NCI-H2196 treated with DMSO at 0.1 percent for 48 hours (cell line): Measurements from ENCODE around the gene RFTN1.
"Not testable (repeated sequence)": the region's sequence is repeated elsewhere in the genome, so short reads cannot be mapped to it uniquely, and the experiment has no call there.

Experiments
- DNase-seq: peaks from one replicate; lab custom pipeline; 2025; ENCODE audit not compliant: unreplicated experiment; lab: John Stamatoyannopoulos, UW

Gene RFTN1

DNA sequence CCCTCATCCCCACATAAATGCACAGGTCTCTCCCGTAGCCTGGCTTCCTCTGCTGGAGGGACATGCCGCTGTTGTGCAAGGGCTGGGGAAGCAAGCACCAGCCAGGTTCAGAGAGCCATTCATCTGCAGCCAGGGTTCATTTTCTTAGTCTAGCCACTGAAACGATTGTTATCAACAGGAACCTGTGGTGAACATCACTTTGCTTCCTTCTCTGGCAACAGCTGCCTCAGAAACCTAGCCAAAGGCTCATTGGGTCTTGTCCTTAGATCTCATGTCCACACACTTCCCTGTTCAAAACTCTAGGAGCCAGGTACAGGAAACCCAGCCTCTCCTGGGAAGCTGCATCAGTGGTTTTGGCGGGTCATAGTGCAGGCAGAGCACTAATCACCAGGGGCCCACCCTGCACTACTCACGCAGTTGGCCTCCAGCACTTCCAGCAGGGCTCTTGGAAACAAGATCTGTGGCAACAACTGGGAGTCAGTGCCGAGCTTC, 201.5 kb downstream of the RFTN1 start:
- DNase-seq, result no peak

DNA sequence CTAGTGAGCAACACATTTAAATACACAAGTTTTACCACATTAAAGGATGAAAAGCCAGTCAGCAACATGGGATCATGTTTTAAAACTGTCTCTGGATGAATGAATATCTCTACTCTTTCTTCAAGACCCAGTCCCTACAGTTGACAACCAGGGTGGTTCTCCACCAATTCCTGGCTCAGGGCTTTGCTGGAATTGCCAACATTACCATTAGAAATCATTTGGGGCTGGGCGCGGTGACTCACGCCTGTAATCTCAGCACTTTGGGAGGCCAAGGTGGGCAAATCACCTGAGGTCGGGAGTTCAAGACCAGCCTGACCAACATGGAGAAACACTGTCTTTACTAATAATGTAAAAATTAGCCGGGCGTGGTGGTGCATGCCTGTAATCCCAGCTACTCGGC, 203.0 kb downstream of the RFTN1 start:
- not testable (repeated sequence) for DNase-seq

DNA sequence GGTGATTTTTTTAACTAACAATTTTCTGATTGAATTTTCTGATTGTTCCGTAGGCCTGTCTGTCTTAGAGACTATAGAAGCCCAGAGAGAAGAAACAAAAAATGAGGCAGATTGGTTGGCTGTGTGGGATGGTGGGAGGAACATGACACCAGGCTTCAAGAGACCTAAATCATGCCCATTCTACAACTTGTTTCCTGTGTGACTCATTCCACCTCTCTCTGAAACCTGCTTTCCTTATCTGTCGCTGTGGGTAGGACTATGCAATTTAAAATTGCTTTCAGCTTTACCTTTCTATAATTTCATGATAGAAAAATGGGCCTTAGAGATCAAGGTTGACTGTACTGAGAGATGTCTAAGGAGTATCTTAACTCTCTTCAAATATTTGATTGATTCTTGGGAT, 203.9 kb downstream of the RFTN1 start:
- no peak for DNase-seq

DNA sequence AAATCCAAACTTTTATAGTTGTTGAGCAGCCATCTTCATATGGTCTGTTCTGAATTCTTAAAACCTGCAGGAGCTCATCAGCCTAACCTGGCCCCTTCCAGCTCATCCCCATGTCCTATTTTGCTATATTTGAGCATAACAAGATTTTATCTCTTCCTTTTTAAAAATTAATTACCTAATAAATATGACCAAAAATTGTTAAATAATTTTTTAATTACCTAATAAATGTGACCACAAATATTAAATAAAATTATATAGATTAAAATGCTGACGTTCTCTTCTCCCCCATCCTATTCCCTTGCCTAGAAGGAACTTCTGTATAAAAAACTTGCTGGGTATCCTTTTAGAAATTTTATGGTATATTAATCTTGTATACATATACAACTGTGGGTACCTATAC, 204.8 kb downstream of the RFTN1 start:
- DNase-seq, result no peak

DNA sequence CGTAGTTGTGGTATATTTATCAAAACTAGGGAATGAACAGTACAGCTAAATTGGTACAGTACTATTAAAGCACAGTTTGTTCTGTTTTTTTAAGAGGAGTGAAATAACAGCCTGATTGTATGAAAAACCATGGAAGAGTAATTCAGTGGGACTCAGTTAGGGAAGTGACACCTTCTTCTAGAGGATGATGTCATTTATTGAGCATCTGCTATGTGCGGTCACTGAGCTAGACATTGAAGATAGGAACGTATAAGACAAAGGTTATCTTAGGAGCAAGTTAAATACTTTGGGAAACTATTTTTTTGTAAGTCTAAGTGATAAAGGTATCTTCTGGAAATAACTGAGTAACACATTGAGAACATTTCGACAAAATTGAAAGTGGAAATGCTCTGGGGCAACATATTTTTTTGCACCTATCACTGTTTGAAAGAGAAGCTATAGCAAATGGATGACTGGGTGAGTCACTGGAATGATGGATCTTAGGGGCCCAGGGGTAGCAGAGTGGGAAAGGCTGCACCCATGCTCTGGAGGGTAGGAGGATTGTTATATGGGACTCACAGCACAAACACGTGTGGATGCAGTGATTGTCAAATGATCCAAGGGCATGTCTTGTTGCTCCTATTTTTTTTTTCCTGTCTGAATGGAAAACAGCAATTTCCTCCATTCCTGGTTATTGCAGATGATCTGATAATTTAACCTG, 205.5 kb downstream of the RFTN1 start:
- no peak for DNase-seq

DNA sequence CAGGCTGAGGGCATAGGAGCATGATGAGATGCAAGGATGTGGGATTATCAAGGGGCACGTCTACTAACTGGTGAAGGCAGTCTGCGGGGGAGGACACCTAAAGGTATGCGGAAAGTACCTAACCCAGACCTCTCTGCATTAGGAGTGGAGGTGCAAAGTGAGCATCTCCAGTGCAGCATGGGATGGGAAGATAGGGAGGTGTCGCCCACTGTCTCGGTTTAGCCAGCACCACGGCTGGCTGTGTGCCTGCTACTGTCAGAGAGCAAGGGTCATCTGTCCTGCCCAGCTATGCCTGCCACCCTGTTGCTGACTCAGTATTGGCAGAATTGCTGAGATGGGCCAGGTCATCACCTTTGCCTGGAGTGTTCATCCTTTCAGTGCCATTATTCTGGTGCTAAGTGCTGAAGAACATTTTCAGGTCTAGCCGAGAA, 208.4 kb downstream of the RFTN1 start:
- DNase-seq, result no peak

DNA sequence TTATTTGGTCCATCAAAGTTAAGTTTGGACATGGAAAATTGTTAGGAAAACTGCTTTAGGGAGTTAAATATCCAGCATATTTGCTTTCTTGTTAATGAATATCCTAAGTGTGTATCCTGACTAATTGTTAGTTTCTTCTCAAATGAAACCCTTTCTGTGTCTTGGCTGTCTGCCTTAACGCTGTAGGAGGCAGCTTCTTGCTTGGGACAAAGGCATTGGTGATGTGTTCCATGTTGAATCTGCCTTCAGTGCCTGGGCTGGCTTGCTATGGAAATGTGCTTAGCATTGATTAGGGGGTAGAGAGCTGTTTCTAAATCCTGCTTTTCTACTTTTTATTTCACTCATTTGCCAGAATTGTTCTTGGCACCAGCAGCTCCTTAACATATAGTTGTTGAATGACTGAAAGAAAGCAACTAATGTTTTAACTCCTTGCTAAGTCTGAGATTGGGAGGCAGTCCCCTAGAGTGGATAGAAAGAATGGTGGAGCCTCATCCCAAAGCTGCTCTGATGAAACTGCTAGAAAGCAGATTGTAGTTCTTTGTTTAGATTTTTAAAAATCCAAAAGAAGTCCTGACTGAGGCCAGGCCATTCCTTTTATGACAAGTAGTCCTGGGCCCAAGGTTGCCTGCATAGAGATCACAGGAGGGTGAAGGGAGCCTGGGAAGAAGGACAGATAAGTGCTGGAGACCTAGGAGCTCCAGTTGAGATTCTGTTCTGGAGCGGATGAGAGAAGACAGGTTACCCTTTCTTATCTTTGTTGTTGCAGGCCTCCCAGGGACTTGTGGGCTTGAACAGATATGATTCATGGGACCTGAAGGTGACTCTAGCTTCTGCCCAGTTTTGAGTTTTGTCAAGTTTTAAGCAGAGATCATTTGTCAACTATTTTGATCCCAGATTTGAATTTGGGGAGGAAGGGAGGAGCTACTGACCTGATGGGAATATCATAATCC, 209.2 kb downstream of the RFTN1 start:
- no peak for DNase-seq

DNA sequence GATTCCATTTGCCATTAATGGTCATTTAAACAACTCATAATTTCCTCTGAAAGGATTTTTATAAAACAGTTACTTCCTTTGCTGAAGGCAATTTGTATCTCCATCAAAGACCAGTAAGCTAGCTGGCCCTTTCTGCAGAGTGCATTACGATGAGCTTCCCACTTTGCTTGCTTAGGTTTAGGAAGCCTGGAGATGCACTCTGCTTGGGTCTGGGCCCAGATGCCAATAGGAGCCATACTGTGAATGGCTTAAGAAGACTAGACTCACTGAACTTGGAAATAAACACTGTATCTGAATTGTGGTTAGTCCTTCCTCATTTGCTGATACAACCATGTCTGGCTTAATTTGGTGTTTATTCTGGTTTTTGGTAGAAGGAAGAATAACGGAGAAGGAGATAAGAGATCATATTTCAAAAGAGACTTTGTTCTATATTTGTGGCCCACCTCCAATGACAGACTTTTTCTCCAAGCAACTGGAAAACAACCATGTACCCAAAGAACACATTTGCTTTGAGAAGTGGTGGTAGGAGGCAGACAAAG, 210.4 kb downstream of the RFTN1 start:
- DNase-seq, result no peak

DNA sequence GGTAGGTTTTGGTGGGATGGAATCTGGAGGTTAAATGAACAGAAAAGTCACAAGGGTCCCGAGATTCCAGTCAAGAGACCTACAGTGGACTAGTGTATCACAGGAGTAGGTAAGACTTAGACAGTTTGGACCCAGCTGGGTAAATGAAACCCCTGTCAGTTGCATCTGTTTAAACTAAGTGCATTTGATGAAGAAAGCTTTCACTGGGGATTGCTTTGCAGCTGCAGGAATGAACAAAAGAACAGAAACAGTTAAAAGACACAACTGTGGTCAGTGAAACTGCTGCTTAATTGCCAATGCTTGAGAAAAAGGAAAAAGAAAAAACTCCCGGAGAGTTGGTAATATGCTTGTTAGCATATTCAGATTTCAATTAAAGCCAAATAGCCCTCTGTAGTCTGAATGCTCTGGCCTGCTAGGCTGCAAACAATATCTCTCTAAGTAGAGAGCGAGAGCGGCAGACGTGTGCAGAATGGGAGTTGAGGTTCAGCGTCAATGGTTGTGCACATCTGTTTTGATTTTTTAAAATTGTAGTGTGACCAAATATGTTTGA, 211.3 kb downstream of the RFTN1 start:
- DNase-seq, result no peak

DNA sequence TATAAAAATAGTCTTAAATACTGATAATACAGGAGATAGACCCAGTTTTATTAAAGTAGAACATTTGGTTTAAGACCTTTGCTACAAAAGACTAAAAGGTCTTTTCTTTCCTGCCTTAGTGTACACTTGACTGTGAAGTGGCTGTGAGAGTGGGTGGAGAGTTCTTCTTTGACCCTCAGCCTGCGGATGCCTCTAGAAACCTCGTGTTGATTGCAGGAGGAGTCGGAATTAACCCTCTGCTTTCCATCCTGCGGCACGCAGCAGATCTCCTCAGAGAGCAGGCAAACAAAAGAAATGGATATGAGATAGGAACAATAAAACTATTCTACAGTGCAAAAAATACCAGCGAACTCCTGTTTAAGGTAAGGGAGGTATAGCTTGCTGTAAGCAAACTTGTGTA, 212.0 kb downstream of the RFTN1 start:
- no peak for DNase-seq

DNA sequence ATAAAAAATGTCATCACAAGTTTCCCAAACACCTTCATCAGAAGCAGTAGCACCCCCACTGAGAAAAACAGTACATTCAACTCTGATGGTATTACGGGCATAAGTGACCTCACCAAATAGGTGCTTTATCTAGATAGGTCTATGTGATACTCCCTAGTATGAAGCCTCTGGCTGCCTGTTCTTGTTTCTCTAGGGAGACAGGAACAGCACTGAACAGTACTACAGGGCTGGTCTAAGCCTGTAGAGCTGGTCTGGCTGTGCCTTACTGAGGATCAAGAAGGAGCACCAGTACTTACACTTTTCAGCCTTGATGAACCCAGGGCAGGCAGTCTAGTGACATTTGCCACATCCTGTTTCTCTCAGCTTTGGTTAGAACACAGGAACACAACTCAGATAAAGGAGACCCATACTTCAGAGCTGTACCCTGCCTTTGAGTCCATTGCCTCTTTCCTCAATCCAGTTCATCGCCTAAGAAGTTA, 212.6 kb downstream of the RFTN1 start:
- no peak for DNase-seq

DNA sequence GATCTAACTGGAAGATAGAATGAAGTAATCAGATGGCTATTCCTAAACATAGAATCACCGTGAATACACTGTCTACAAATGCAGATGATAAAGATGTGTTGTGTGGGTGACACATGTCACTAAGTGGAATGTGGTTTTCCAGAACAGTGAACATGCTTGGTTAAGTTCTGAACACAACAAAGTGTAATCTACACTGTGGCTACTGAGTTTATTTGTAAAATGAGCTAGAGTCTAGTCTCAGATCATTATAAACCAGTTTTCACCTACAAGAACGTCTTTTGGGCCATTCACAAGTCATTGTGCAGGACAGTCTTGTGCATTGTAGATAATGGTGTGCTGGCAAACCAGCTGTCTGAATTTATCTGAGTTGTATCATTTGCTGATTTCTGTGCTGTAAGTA, 213.2 kb downstream of the RFTN1 start:
- DNase-seq, result no peak

DNA sequence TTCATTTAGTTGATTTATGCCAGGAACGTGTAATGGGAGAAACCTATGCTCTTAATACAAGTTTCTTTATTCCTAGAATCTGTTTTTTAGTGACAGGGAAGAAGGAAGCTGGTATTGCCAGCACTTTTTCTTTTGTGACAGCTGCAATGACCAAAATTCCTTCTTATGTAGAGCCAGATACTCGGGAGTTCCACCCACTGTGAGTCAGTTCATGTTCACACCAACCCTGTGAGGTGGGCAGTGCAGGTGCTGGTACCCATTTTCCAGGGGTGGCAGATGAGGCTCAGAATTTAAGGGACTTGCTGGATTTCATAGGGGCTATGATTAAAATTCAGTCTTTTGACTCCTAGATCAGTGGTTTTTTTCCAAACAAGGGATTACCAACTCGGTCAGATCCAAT, 213.8 kb downstream of the RFTN1 start:
- no peak for DNase-seq

DNA sequence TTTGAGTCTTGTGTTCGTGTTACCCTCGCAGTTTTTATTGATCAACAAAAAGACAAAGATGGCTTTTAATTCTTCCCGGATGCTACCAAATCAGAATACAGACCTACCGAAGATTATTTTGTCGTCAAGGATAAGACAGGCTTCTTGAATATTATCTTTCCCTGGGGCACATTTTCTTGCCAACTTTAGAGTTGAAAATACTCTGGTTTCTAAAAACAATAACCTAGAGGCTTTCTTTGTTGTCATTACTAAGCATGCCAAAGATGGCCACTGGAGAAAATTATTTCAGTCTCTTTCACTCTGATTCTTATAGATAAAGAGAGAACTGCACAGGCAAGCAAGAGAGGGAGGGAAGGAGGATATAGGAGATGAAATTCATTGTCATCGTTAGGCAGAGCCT, 214.6 kb downstream of the RFTN1 start:
- no peak for DNase-seq

DNA sequence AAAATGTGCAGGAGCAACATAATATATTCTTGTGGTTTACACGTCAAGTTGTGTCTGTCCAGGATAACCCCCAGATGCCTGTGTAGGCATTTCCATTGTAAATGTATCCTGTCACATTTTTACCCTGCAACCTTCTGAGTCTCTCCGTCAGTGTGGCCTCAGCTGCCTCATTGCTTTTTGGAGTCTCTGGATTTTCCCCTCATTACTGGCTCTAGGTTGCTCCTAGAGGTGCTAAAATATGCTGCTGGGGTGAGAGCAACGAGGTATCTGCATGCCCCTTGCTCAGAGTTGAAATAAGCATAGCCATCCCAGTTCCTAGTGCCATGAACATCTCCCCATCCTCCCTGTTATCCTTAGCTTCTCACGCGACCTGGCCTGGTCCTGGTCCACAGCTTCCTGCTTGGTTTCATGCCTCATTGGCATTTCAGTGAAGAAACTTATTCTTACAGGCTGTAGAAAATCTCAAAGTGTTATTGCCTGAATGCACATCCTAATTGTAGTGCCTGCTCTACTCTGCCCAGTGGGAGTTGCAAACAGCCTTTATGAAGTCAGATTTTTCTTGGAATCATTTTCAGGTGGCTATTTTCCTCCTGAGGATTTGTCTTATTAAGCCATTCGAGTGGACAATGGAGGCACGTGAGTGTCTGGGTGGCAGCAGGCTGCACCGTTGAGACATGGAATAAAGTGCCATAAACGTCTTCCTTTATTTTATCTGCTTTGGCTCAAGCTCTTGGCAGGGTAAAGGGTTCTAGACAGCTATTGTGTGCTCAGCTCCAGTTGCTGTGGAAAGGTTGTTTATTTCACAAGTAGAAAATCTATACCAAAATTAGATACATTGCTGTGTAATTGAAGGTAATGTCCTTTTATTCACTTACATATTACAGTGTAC, 215.3 kb downstream of the RFTN1 start:
- no peak for DNase-seq

DNA sequence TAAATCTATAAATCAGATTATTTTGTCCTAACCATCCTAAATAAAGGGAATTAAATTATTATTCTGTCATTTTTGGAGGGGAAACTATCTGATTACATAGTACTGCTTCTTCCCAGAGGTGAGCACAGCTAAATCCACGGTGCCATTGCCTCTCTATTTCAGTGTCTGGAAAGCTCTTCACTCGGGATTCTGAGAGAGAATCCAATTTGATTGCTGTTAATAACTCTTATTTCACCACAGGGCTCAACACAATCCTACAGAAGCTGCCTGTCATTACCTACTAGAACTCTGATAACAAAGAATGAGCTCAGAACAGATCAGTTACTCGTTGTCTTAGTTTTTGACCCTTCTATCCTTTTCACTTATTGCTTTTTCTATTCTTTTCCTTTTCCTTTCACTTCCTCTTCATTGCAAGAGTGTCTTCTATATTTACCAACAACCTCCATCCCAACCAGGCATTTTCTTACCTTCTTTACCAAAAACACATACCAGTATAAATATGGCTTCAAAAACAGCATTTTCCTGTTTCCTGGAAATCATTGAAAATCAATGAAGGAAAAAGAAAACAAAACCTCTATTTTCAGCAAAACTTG, 218.1 kb downstream of the RFTN1 start:
- no peak for DNase-seq

DNA sequence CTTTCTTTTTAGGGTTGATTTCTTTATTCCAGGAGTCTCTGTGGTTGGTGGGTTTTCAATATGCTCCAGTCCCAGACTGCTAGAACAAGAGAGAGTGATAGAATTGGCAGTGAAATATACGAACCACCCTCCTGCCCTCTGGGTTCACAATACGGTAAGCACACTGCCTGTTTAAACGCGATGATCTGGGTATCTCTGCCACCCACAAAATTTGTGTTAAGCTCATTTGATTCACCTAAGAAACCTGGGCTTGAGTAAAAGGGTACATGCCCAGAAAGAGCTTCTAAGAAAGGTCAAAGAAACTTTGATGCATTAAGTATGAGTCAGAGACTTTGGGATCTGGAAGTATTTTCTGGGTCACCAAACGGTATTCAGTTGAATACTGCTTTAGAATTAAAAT, 218.7 kb downstream of the RFTN1 start:
- DNase-seq, result no peak

DNA sequence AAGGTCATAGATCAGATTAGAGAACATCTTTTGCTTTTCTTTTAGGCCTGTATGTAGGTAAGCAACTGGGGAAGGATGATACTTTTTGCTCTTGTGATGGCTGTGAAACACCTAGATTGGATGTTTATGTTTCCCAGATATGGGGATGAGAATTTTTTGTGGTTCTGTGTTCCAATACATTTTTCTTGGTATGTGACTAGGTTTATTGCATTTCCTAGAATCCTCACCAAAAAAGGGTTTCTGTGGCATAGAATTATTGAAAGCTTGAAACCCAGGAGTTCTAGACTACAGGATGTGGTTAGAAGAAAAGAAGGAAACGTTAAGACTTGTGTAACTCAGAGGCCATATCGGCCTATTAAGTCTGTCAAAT, 222.7 kb downstream of the RFTN1 start:
- DNase-seq, result no peak

DNA sequence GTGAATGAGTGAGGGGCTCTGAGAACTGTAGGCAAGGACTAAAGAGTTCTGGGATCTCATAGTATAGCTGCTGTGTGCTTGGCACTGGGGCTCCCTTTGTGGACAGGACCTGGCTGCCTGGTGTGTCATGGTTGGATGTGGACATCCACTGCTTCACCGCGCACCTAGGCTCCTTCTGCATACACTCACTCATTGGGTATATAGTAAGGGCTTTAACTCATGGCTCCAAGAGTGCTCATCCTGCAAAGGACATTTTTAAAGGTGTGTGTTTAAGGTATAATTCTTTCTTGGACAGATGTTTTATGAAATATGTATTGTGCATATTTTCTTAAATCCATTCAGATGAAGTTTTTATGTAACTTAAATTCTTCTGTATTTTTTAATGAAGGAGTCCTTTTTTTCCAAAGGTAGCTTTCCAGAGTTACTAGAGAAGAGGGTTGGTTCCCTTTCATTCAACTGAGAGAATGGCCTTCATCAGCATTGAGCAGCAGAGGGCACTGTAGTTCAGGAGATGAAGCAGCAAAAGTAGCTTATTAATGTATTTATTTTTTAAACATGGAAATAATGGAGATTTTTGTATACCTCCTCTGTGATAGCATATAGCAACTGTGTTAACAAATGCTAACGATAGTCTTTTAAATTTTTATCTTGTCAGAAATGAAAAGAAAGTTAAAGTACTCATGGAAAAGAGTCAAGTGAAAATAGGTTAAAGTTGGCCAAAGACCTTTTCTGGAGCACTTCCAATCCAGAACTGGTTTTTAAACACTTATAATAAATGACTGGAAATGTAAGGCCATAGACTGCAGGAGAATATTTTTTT, 223.3 kb downstream of the RFTN1 start:
- DNase-seq, result no peak
